Measurements from ENCODE around the gene RMND5B.

- TF ChIP-seq CTCF (IDR thresholded peaks at IDR 0.05) (no peak), POLR2A (IDR thresholded peaks at IDR 0.05) (no peak)
Observed at GRCh38 chr5:178110511-178110910, 20.3 kb upstream of the RMND5B start.

All from body of pancreas (tissue), 4 donors.